Bronchial epithelial cell (primary cell): ENCODE results near the gene SDE2. TPM values are rescaled to one million over a fixed set of nuclear protein-coding genes. Genes with fewer than 3 reads are reported as not detected.

ENCODE experiments used
- DNase-seq: peaks from one replicate; pipeline ENCODE4 v3.0.0-alpha.2; 2010; ENCODE audit warnings: low read depth
- FAIRE-seq: peaks from 2 replicates; lab custom pipeline; 2011; peaks lifted over from hg19 to GRCh38; lab: Jason Lieb, UNC
- H3K27me3 ChIP-seq: 2 replicates; pipeline ENCODE4 v1.5.1; 2011; ENCODE audit warnings: low read length; ENCODE audit not compliant: control insufficient read depth, insufficient read depth
- H3K36me3 ChIP-seq: 2 replicates; pipeline ENCODE4 v1.5.1; 2011; ENCODE audit warnings: low read length; ENCODE audit not compliant: control insufficient read depth, insufficient read depth
- H3K4me3 ChIP-seq: 2 replicates; pipeline ENCODE4 v1.5.1; 2011; ENCODE audit warnings: mild to moderate bottlenecking, low read depth, low read length, control low read depth
- total RNA-seq: library from RNA; depleted of rRNA; stranded (reverse); fragments of >200 nt; gene quantifications from 2 replicates; pipeline ENCODE4 v1.2.1, GENCODE V29; 2014
- TF ChIP-seq, protein P1 (sequence below): IDR thresholded peaks from 2 replicates; pipeline ENCODE4 v1.5.1; 2011; ENCODE audit warnings: mild to moderate bottlenecking, moderate library complexity, low read length, control low read depth, inconsistent platforms; ENCODE audit not compliant: insufficient read depth, severe bottlenecking

The SDE2 gene
- total RNA-seq, 1 donor from 2014 or later: 41.1 TPM

GRCh38 chr1:225965231-225965630, 33.9 kb downstream of the SDE2 start:
- TF ChIP-seq, protein P1, sequence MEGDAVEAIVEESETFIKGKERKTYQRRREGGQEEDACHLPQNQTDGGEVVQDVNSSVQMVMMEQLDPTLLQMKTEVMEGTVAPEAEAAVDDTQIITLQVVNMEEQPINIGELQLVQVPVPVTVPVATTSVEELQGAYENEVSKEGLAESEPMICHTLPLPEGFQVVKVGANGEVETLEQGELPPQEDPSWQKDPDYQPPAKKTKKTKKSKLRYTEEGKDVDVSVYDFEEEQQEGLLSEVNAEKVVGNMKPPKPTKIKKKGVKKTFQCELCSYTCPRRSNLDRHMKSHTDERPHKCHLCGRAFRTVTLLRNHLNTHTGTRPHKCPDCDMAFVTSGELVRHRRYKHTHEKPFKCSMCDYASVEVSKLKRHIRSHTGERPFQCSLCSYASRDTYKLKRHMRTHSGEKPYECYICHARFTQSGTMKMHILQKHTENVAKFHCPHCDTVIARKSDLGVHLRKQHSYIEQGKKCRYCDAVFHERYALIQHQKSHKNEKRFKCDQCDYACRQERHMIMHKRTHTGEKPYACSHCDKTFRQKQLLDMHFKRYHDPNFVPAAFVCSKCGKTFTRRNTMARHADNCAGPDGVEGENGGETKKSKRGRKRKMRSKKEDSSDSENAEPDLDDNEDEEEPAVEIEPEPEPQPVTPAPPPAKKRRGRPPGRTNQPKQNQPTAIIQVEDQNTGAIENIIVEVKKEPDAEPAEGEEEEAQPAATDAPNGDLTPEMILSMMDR: no peak
- FAIRE-seq (no peak), DNase-seq (no peak)
- Histone ChIP-seq H3K27me3 (no peaks in the 10 kb centered on the region), H3K4me3 (no peak overlapping the region), H3K36me3 (no peaks in the 10 kb centered on the region)

DNA sequence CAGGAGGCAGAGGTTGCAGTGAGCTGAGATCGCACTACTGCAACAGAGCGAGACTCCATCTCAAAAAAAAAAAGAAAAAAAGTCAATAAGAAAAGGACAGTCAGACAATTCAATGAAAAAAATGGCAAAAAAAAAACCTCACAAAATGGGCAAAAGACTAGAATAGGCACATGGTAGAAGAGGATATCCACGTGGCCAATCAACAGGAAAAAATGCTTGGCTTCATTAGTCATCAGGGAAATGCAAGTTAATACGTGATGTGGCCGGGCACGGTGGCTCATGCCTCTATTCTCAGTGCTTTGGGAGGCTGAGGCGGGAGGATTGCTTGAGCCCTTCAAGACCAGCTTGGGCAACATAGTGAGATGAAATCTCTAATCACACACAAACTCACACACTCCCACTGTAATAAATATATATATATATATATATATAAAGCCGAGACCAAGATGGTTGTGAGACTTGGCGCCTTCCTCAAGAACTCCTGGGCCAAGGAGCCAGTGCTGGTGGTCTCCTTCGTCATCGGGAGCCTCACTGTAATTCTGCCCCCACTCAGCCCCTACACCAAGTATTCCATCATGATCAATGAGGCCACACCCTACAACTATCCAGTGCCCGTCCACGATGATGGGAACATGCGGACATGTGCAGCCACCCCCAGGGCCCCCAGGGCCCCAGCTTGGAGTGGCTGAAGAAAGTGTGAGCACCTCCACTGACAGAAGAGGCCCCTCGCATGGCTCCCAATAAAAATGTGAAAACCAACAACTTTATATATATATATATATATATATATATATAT, 35.2 kb downstream of the SDE2 start:
- FAIRE-seq (peak; percentile 62), DNase-seq (peak; percentile 79)
- no peaks in the 10 kb centered on the region for H3K27me3 ChIP-seq
- no peaks in the 10 kb centered on the region for H3K36me3 ChIP-seq
- H3K4me3 ChIP-seq: no peak overlapping the region
- TF ChIP-seq, protein P1: no peak

DNA sequence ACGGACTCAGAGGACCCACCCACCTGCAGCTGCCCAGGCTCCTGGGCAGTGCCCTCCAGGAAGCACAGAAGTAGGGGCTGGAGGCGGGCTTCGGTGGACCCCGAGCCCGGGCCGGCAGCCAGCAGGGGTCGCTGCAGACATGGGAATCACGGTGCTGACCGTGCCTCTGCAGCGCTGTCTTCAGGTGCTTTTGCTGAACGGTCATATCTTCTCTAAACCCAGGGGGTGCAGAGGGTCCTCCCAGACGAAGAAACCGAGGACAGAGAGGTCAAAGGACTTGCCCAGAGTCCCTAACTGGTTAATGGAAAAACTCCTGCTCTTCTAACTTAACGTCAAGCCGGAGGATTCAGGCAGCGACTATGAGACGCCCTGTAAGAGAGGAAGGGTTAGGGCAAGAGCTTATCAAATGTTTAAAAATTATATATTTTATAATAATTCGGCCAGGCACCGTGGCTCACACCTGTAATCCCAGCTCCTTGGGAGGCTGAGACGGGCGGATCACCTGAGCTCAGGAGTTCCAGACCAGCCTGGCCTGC, 36.6 kb downstream of the SDE2 start:
- Histone ChIP-seq H3K4me3 (no peak overlapping the region), H3K36me3 (no peaks in the 10 kb centered on the region), H3K27me3 (no peaks in the 10 kb centered on the region)
- FAIRE-seq (no peak), DNase-seq (no peak)
- TF ChIP-seq, protein P1: peak; percentile 41

DNA sequence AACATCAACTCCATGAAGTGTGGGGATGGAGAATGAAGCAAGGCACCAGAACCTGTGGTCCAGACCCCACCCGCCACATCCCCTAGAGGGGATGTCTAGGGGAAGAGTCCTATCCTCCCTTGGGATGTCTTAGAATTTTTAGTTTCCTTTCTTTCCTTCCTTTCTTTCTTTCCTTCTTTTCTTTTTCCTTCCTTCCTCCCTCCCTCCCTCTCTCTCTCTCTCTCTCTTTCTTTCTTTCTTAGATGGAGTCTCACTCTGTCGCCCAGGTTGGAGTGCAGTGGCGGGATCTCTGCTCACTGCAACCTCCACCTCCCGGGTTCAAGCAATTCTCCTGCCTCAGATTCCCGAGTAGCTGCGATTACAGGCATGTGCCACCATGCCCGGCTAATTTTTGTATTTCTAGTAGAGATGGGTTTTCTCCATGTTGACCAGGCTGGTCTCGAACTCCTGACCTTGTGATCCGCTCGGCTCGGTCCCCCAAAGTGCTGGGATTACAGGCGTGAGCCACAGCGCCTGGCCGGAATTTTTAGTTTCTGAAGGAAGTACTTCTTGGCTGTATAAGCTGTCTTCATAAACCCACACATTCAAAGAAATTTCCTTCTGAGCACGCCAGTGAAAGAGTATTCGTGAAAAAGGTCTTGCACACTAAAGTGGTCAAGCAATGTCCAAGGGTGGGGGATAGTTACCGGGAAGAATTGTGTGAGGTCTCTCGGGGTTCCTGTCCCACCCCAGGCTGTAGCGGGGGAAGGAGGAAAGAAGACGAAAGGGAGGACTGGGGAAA, 37.3 kb downstream of the SDE2 start:
- TF ChIP-seq, protein P1: no peak
- FAIRE-seq (no peak), DNase-seq (no peak)
- Histone ChIP-seq H3K36me3 (no peaks in the 10 kb centered on the region), H3K4me3 (no peak overlapping the region), H3K27me3 (no peaks in the 10 kb centered on the region)

DNA sequence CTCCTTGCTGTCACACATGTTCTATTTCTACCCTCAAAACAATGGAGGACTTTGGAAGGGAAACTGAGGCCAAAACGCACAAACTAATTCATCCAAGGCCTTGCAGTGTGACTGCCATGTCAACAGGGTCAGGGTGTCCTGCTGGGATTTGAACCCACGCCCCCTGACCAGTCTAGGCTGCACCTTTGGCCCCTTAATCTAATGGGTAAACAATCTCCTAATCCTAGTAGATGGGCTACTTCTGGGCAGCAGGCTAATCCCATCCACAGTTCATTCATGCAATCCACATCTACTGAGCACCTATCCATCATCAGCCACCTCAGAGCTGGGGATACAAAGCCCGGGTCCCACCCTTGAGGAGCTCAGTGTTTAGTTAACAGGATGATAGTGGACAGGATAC, 41.1 kb downstream of the SDE2 start:
- no peak for DNase-seq
- Histone ChIP-seq H3K4me3 (no peak overlapping the region), H3K27me3 (peaks cover 2% of the 10 kb centered on the region), H3K36me3 (no peaks in the 10 kb centered on the region)
- TF ChIP-seq, protein P1: no peak
- FAIRE-seq: no peak
